HG03521 (cell line): Measurements from ENCODE around the gene CCDC85C.

Experiments
- ATAC-seq: cut with Tn5 transposase; IDR thresholded peaks from one replicate; pipeline ENCODE4 v1.9.1; 2021; ENCODE audit warnings: mild to moderate bottlenecking, moderate library complexity; ENCODE audit not compliant: unreplicated experiment

CCDC85C gene

GRCh38 chr14:99632410-99633035 is 28.5 kb upstream of the CCDC85C start:
- ATAC-seq, result no peak

- ATAC-seq, result no peak
Measured at GRCh38 chr14:99630202-99630601, 26.2 kb upstream of the CCDC85C start.

GRCh38 chr14:99628887-99629618 is 25.0 kb upstream of the CCDC85C start:
- ATAC-seq, result no peak

- ATAC-seq, result no peak
Measured at GRCh38 chr14:99627510-99628381, 23.7 kb upstream of the CCDC85C start.

- ATAC-seq, result no peak
Measured at GRCh38 chr14:99627100-99627499, 23.1 kb upstream of the CCDC85C start.

- no peak for ATAC-seq
Measured at GRCh38 chr14:99626041-99626648, 22.1 kb upstream of the CCDC85C start.

- no peak for ATAC-seq
Measured at GRCh38 chr14:99625476-99625875, 21.5 kb upstream of the CCDC85C start.

GRCh38 chr14:99624971-99625370 is 21.0 kb upstream of the CCDC85C start:
- no peak for ATAC-seq

GRCh38 chr14:99624024-99624423 is 20.0 kb upstream of the CCDC85C start:
- no peak for ATAC-seq

GRCh38 chr14:99621948-99622347 is 17.9 kb upstream of the CCDC85C start:
- no peak for ATAC-seq

- ATAC-seq, result no peak
Measured at GRCh38 chr14:99619835-99620834, 16.1 kb upstream of the CCDC85C start.

- ATAC-seq, result no peak
Measured at GRCh38 chr14:99616832-99617800, 13.1 kb upstream of the CCDC85C start.

GRCh38 chr14:99615497-99616157 is 11.6 kb upstream of the CCDC85C start:
- ATAC-seq, result no peak

GRCh38 chr14:99612738-99613330 is 8.8 kb upstream of the CCDC85C start:
- no peak for ATAC-seq

- no peak for ATAC-seq
Measured at GRCh38 chr14:99612071-99612737, 8.2 kb upstream of the CCDC85C start.

GRCh38 chr14:99611646-99612045 is 7.6 kb upstream of the CCDC85C start:
- ATAC-seq, result no peak
